ENCODE measurements around the gene TMEM123. TPM values are rescaled to one million over a fixed set of nuclear protein-coding genes. Genes with fewer than 3 reads are reported as not detected.

The TMEM123 gene
- total and polyA plus RNA-seq, 2 donors (not counting 1 experiment from before 2014, with no cell fraction given) = 36.7 to 422 TPM

DNA sequence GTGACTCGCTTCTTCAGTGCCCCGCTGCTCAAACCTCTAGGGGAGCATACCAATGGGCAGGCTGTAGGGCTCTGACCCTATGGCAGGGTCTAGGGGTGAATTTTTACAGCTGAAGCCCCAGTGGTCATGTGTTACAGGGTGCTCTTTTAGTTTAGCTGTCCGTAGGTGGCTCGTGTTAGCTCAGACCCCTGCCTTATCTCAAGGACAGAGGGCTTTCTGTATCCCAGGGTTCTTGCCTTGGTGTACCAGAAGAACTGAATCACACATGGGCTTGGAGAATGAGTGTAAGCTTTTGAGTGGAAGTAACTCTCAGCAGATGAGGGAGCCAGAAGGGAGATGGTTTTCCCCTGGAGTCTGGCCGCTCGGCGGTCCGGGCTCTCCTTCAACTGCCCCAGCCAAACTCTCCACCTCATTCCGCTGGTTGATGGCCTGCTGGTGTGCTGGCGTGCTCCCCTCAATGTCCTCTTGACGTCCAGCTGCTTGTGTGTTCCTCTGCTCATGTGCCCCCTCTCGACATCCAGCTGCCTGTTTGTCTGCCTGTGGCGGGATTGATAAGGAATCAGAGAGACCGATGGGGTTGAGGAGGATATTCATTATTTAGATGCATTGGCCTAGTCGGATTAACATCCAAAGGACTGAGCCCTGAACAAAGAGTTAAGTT lies 68.0 kb downstream of the TMEM123 start:
- H3K27me3 Mint-ChIP-seq = no peaks in the 10 kb centered on the region
- H3K9me3 ChIP-seq (ENCODE audit: control extremely low read depth in 1 of 3, control insufficient read depth in 2 of 3, insufficient read depth in 1 of 3, low read length in 2 of 3) = no peaks in the 10 kb centered on the region
- no peaks in the 10 kb centered on the region for H3K9me3 Mint-ChIP-seq (ENCODE audit: insufficient read depth)
- H3K4me1 Mint-ChIP-seq = peaks cover under 1% of the 10 kb centered on the region
- ChIA-PET POLR2A (no interaction called here), CTCF (interaction anchor here (1.4 to 2.1 kb wide), 4 partner anchors 8 to 228 kb away, joined by 3 to 6 read pairs (median 6); no protein-coding TSS in a partner anchor)
- no peak overlapping the region for H3K27ac Mint-ChIP-seq
- DNase-seq (no peak), ATAC-seq (ENCODE audit: low read depth) (no peak)
- H2AFZ ChIP-seq (ENCODE audit: insufficient read depth, low read depth, low read length, poor library complexity, severe bottlenecking) = no peak overlapping the region
- no peaks in the 10 kb centered on the region for H3K27me3 ChIP-seq (replicated peaks in 1 of 4; ENCODE audit: control extremely low read depth in 1 of 4, control insufficient read depth in 3 of 4, insufficient read depth in 4 of 4, low read length in 3 of 4)
- no peak overlapping the region for H3K27ac ChIP-seq (ENCODE audit: low read length in 2 of 2)
- peaks cover 5 to 15% of the 10 kb centered on the region in 2 experiments for H3K36me3 ChIP-seq (replicated peaks in 1 of 2; ENCODE audit: control extremely low read depth in 1 of 2, control insufficient read depth in 1 of 2, extremely low read depth in 1 of 2, insufficient read depth in 2 of 2, low read length in 1 of 2)
- H3K4me1 ChIP-seq (ENCODE audit: control insufficient read depth in 2 of 2, insufficient read depth in 2 of 2, low read length in 2 of 2) = no peaks in the 10 kb centered on the region
- H3K4me3 Mint-ChIP-seq = no peak overlapping the region
- WGBS (ENCODE audit: insufficient coverage) = 98% methylated on average over 13 of the region's 15 CpGs
- no peak overlapping the region for H3K4me2 ChIP-seq (replicated peaks; ENCODE audit: low read depth, low read length, poor library complexity, severe bottlenecking)
- H3K9ac ChIP-seq (ENCODE audit: low read length) = no peak overlapping the region
- TF ChIP-seq CTCF (IDR thresholded peaks at IDR 0.05) (no peak), EZH2 (IDR thresholded peaks at IDR 0.05; ENCODE audit: borderline replicate concordance, insufficient read depth, low read depth, low read length, poor library complexity, severe bottlenecking) (no peak)
- intact Hi-C loops (cut with micrococcal nuclease) = no loop called here
- H3K4me3 ChIP-seq (ENCODE audit: control extremely low read depth in 1 of 5, extremely low read depth in 1 of 5, insufficient read depth in 1 of 5, low read depth in 2 of 5, low read length in 4 of 5) = no peak overlapping the region
- no peaks in the 10 kb centered on the region for H4K20me1 ChIP-seq (ENCODE audit: control insufficient read depth, insufficient read depth, low read length, poor library complexity, severe bottlenecking)
- no peaks in the 10 kb centered on the region for H3K79me2 ChIP-seq (ENCODE audit: control insufficient read depth, insufficient read depth, low read length)

DNA sequence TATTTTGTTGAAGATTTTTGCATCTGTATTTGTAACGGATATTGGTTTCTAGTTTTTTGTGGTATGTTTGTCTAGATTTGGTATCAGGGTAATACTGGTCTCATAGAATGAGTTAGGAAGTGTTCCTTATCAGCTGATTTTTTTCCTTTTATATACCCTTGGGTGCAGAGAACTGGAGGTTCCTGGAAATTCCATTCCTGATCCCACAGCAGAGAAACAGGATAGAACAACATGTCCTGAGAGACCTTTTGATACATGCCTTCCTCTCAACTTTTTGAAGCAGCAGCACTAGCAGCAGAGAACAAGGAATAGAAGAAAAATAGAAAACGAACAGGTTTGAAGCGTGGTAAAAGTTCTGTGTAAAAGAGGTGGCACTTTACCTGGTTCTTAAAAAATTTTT lies 68.7 kb downstream of the TMEM123 start:
- H3K4me2 ChIP-seq (replicated peaks; ENCODE audit: low read depth, low read length, poor library complexity, severe bottlenecking) = no peak overlapping the region
- H2AFZ ChIP-seq (ENCODE audit: insufficient read depth, low read depth, low read length, poor library complexity, severe bottlenecking) = no peak overlapping the region
- no peak for DNase-seq
- Mint-ChIP-seq H3K27ac (no peak overlapping the region), H3K4me1 (no peaks in the 10 kb centered on the region), H3K27me3 (no peaks in the 10 kb centered on the region), H3K4me3 (no peak overlapping the region), H3K9me3 (ENCODE audit: insufficient read depth) (no peaks in the 10 kb centered on the region)
- no peak overlapping the region for H3K4me3 ChIP-seq (ENCODE audit: control extremely low read depth in 1 of 5, extremely low read depth in 1 of 5, insufficient read depth in 1 of 5, low read depth in 2 of 5, low read length in 4 of 5)
- ATAC-seq (ENCODE audit: low read depth) = no peak
- no peaks in the 10 kb centered on the region for H3K79me2 ChIP-seq (ENCODE audit: control insufficient read depth, insufficient read depth, low read length)
- no peaks in the 10 kb centered on the region for H3K27me3 ChIP-seq (replicated peaks in 1 of 4; ENCODE audit: control extremely low read depth in 1 of 4, control insufficient read depth in 3 of 4, insufficient read depth in 4 of 4, low read length in 3 of 4)
- TF ChIP-seq CTCF (IDR thresholded peaks at IDR 0.05) = no peak
- no peak for TF ChIP-seq EZH2 (IDR thresholded peaks at IDR 0.05; ENCODE audit: borderline replicate concordance, insufficient read depth, low read depth, low read length, poor library complexity, severe bottlenecking)
- no peak overlapping the region for H3K27ac ChIP-seq (ENCODE audit: low read length in 2 of 2)
- H3K9ac ChIP-seq (ENCODE audit: low read length) = no peak overlapping the region
- 100% methylated on average over 3 of the region's 3 CpGs for WGBS (ENCODE audit: insufficient coverage)
- intact Hi-C loops (cut with micrococcal nuclease) = no loop called here
- ChIA-PET POLR2A (no interaction called here), CTCF (interaction anchor here (1.4 to 2.1 kb wide), 4 partner anchors 9 to 229 kb away, joined by 3 to 6 read pairs (median 6); no protein-coding TSS in a partner anchor)
- no peaks in the 10 kb centered on the region for H3K9me3 ChIP-seq (ENCODE audit: control extremely low read depth in 1 of 3, control insufficient read depth in 2 of 3, insufficient read depth in 1 of 3, low read length in 2 of 3)
- peaks cover 7 to 22% of the 10 kb centered on the region in 2 experiments for H3K36me3 ChIP-seq (replicated peaks in 1 of 2; ENCODE audit: control extremely low read depth in 1 of 2, control insufficient read depth in 1 of 2, extremely low read depth in 1 of 2, insufficient read depth in 2 of 2, low read length in 1 of 2)
- H4K20me1 ChIP-seq (ENCODE audit: control insufficient read depth, insufficient read depth, low read length, poor library complexity, severe bottlenecking) = no peaks in the 10 kb centered on the region
- no peaks in the 10 kb centered on the region for H3K4me1 ChIP-seq (ENCODE audit: control insufficient read depth in 2 of 2, insufficient read depth in 2 of 2, low read length in 2 of 2)

Measured in B cell (primary cell).